NCI-H2107 treated with DMSO at 0.1 percent for 48 hours (cell line): ENCODE measurements around the gene POLD2.
A peak's percentile ranks its signal among the peaks of the same experiment; 100 is the strongest.
"Not testable (repeated sequence)": the region's sequence is repeated elsewhere in the genome, so short reads cannot be mapped to it uniquely, and the experiment has no call there.

ENCODE experiments used
- DNase-seq: peaks from one replicate; lab custom pipeline; 2025; ENCODE audit not compliant: unreplicated experiment; lab: John Stamatoyannopoulos, UW

Gene POLD2

DNA sequence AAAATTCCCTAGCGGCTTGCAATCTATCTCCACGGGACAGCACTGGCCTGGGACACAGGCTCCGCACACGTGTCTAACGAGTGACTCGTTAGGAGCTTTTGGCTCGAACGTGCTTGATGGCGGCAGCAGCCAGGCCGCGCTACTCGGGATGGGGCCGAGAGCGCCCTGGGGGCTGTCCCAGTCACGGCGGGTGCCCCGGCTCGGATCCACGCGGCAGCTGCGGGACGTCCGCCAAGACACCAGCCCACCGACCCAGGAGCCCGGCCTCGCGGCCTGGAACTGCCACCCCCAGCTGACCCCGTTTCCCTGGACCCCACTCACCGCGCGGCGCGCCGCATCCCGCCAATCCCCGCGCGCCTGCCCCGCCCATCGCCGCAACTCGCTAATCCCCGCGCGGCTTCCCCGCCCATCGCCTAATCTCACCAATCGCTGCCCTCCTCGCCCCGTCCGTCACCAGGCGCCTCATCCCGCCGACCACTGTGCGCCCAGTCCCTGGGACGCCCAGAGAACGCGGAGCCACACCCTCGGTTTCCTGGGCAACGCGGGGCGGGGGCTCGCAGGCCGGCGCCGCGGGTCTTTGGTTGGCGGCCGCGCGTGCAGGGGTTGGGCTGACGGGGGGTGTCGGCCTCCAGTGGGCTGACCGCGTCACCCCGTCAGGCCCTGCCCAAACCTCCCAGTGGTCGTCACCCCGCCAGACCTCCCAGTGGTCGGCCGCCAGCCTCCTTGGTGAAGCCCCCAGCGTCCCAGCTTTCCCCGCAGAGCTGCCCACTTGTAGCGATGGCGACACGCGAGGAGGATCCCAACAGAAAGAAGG is at the start of gene POLD2:
Gene POLD2, minus strand, starts transcription at position 359 of the 814 bp plus-strand sequence. CDS start 1,495 bp downstream, outside the sequence.
- DNase-seq: peak; percentile 94

DNA sequence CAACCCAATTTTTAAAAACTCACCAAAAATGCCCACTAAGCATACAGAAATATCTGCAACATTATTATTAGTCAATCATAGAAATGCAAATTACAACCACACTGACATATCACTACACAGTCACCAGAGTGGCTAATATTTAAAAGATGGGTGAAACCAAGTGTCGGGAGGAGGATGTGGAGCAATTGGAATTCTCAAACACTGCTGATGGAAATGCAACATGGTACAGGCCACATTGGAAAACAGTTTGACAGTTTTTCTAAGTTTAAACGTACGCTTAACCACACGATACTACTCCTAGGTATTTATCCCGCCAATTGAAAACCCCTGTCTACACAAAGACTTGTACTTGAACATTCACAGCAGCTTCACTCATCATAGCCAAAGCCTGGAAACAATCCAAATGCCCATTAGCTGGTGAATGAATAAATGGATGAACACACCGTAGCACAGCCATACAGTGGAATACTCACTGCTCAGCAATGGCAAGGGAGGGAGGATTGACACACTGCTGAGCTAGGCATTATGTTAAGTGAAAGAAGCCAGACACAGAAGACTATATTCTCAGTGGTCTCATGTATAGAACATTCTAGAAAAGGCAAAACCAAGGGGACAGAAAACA is 49.6 kb upstream of the POLD2 start:
- DNase-seq: peak; percentile 96

DNA sequence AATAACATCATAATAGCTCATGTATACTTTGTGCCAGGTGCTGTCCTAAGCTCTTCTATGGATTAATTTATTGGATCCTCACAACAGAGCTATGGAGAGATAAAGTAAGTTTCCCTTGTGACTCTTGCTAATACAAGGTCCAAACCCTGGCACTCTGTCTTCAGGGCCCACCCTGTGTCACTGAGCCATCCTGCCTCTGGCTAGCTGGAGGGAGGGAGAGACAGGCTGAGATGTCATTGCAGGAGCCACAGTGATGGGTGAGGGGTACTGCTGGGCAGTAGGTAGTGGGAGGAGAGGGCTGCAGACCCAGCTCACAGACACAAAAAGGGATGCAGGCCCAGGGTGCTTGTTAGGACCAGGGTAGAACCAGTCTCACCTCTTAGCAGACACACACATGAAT is 49.0 kb upstream of the POLD2 start:
- DNase-seq: no peak

DNA sequence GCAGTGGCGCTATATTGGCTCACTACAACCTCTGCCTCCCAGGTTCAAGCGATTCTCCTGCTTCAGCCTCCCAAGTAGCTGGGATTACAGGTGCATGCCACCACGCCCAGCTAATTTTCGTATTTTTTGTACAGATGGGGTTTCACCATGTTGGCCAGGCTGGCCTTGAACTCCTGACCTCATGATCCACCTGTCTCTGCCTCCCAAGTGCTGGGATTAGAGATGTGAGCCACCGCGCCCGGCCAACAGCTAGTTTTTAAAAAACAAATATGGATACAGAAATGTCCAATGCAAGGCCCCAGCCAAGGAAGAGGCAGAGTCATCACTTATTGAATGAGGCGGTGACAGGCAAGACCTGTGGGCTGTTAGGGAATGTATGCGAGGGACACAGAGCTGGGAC is 48.6 kb upstream of the POLD2 start:
- DNase-seq: not testable (repeated sequence)

DNA sequence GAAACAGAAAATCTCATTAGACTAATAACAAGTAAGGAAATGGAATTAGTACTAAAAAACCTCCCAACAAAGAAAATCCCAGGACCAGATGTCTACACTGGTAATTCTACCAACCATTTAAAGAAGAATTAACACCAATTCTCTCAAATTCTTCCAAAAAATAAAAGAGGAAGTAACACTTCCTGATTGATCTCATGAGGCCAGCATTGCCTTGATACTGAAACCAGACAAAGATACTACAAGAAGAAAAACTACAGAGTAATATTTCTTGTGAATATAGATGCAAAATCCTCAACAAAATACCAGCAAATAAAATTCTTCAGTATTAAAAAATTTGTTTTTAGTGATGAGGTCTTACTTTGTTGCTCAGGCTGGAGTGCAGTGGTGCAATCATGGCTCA is 44.6 kb upstream of the POLD2 start:
- no peak for DNase-seq

DNA sequence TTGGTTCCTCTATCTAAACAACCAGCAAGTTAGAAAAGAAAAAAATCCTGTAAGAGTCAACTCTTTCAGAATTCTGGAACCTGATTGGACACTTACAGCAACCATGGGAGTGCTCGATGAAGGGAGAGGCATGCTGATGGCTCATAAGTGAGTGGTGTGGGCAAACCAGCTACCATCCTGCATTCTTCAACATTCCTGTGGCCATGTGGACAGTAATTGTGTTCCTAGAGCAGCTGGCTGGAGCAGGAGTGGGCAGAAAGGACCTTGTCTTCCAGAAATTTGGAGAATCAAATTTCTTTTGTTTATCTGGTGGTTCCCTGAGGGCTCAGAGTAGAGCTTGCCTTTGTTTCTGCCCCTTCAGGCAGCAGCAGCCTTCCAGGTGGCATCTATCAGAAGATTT is 40.2 kb upstream of the POLD2 start:
- DNase-seq: peak; percentile 88

DNA sequence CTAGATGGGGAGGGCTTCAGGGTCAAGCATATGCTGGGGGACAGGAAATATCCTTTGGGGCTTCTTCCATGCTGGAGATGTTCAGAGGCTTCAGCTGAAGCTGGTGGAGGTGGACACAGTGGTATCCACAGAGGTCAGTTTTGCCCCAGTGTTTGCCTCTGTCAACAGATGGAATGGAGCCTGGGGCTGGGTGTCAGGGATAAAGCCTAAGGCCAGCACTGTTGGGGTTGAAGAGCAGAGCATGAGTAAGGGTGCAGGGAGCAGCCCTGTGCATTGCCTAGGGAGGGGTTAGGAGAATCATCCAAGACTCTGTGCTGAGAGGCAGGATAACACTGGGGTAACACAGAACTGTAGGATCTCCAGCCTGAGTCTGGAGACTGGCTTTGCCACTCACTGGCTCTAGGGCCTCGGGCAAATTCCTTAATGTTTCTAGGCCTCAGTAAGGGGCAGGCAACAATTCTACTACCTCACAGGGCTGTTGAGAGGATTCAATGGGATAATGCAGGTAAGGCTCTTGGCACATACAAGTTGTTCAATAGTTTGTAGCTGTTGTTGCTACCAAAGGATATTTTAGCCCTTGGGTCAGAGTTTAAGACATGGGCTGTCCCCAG is 39.5 kb upstream of the POLD2 start:
- no peak for DNase-seq

DNA sequence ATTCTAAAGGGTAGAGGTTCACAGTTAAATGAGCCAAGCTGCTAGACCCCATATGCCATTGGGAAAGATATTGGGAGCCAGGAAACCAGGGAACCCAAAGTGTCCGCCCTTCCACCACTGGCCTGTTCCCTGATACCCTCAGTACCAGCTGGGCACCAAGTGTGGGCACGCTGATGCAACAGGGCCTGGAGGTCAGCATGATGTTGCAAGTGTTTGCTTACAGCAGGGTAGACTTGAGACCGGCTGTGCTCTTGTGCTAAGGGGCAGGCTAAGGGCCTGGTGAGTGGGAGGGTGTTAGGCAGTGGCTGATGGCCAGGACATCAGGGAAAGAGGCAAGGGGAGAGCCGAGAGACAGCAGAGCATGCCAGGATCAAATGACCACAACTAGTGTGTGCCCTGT is 38.8 kb upstream of the POLD2 start:
- no peak for DNase-seq

DNA sequence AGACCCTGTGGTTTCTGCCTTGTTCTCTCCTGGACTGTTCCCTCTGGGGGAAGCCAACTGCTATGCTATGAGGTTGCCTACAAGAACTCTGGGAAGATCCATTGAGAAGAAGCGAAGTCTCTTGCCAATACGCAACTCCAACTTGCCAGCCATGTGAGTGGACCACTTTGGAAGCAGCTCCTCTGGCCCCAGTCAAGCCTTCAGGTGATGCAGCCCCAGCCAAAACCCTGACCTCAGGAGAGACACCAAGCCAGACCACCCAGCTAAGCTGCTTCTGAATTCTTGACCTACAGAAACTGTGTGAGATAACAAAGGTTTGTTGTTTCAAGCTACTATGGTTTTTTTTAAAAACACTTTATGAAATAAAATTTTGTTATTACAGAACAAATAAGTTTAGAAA is 38.0 kb upstream of the POLD2 start:
- no peak for DNase-seq

DNA sequence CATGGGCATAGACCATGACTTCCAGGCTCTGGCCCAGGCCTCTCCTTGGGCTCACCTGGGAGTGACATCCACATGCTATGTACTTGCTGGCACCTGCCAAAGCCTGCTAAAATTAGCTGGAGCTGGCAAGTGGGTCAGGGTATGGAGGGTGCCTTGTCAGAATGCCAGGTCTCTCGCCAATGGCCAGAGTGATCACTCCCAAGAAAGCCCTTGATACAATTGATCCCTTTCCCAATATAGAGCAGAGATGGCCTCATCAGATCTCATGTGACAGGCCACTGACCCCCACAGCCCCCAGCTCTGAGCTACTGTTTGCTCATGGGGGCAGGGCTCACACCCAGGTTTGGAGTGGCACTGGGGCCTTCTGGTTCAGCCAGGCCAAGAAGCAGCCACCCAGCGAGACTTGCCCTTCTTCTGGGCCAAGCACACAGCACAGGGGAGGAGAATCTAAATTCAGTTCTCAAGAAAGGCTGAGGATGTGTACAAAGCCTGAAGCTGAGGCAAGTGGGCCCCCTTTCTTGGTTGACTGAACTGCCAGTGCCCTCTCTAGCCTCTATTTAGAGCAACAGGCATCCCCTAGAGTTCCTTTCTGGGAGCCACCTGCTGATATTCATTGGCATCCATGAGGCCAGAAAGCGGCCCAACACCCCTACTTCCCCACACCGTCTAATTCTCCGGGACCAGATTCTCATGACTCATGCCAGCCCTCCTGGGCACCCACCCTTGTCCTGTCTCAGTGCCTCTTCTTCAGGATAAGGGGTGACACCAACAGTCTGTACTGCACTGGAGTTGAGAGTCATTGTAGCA is 36.7 kb upstream of the POLD2 start:
- DNase-seq: no peak

DNA sequence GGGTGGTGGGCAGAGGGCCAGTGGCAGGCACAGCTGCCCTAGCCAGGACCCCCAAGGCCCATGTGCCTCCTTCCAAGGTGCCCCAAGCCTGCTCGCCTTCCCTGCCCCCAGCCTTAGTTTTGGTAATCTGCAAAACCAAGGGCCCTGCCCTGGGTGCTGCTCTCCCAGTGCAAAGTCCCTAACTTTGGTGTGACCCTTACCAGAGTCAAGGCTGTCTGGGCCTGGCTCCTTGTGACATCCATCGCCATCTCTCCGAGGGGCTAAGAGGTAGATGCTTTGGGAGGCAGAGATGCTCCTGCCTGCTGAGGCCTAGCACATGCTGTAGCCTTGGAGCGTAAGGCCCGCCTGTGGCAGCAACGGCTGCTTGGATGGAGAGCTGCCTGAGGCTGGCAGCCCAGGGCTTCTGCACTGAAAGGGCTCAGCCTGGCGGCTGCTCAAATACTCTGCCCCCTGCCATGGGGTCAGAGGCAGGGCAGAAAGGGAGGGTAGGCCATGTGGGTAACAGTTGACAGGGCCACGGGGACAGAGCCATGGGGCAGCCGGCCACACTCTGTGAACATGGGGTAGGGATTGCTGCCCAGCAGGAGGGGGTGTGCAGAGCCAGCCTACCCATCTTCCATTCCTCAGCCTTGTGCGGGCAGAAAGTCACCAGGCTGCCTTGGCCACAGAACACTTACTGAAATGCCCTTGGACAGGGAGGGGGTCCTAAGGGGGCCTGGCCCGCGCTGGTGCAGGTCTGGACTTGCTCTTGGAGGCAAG is 35.7 kb upstream of the POLD2 start:
- DNase-seq: no peak

DNA sequence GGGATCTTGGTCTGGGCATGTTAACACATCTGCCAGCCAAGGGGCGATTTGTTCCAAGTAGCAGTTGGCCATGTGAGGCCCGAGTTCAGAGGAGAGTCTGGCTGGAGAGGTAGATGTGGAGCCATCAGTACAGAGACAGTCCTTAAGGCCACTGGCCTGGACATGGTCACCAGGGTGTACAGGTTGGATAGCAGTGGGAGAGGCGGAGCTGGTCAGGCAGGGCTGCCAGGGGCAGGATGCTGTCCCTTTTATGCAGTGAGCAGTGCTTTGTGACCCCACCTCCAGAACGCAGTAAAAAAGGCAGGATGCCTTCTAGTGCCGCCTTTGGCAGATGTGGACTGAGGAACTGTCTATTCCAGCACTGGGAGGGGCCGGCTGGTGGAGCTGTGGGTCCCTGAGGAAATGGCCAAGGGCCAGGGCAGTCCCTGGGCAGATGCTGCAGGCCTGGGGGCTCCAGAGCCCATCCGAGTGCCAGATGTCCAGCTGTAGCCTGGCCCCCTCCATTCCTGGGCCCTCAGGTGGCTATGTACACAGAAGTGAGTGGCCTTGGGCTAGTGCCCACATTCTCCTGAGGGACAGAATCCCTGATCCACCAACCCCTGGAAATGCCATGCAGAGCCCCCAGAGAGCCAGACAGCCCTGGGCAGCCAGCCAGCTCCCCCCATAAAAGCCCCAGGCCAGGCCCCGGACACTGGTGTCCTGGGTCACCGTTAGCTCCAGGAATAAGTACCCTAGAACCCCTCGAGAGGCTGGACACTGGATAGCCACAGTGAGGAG is 34.9 kb upstream of the POLD2 start:
- DNase-seq: no peak

DNA sequence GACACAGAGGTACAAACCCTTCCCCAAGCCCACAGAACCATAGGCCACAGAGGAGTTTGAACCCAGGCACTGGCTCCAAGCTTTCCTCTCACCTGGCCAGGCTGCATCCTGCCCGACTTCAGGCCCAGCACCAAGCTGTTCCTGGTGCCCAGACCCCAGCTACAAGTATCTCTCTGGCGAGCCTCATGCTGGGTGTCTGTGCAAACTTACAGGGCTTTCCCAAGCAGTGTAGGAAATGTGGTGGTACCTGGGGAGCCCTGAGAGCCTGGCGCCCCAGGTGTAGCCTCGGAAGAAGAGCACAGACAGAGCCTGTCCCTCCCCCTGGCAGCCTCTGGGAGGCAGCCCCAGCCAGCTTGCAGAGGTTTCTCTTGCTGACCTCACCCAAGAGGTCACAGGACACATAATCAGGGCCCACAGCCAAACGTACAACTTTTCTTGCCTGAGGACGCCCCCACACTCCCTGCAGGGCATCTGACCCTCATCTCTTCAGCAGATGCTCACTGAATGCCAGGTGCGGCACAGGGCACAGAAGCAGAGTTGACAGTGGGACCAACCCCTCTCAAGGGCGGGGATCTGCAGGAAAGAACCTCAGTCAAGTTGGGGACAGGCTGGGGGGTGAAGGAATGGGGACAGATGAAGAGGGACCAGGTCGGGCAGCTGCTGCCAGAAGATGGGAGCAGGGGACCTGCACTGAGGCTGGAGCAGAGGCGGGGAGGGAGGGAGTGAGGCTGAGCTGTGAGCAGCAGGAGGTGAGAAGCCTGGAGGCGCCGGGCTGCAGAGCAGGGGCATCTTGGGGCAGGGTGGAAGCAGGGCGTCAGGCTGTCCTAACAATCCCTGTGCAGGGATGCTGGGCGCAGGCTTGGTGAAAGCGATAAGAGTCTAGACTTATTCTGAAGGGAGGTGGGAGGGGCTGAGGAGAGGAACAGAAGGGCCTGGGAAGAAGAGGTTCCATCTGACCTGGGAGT is 34.0 kb upstream of the POLD2 start:
- no peak for DNase-seq

DNA sequence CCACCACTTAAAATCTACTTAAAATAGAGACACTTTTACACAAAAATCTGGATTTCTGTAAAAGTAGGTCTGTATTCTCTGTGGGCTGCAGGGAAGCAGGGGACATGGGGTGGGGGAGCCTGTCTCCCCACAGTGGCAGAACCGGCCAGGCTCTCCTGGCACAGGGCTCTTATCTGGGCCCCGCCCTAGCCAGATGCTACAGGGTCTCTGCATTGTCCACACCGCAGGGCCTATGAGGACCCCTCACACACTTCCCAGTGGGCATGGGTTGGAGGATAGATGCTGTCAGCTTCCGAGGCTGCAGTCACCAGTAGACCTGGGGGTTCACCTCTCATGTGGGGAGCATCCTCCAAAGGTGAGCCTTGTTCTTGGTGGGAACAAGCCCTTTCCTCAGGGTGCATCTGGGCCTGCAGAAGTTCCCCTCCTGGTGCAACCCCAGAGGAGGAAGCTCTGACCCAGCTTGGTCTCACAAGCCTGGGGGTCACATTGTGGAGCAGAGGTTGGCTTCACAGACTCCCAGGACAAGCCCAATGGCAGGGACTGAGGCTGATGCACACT is 33.2 kb upstream of the POLD2 start:
- DNase-seq: no peak

DNA sequence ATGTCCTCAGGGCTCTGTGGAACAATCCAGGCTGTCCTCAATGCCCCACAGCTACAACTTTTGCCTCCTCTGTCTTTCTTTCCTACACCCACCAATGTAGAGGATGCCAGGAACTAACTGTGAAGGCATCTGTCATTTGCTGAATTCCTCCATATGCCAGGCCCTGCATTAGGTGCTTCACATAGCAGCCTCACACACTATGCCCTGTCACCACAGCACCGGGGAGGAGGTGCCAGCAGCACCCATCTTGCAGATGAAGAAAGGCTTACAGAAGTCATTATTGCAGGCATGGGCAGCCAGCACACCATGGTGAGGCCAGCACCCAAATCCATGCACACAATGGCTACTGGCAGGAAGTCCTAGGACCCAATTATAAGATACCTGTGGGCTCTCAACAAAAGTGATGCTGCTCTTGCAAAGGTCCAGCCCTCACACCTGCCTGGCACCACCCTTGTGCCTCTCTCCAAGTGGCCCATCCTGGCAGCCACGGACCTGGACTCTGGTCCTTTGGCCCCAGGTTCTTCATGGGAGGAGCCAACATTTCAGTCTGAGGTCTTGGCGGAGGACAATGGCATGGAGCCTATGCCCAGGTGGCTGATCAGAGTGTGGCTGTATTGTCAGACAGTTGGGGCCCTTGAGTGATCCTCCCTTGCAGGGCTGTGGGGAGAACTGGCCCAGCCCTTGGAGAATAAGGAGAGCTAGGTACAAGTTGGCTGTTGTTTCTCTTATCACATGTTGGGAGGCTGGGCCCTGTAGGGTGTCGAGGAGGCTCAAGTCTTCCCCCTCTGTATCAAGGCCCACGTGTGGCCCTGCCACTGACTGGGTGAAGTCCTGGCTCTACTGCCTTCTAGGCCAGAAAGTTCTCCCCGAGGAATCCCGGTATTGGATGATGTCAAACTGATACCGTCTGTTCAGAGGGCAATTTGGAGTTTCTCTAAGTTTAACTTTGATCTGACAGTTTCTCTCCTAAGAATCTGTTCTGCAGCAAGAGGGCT is 32.1 kb upstream of the POLD2 start:
- DNase-seq: no peak

DNA sequence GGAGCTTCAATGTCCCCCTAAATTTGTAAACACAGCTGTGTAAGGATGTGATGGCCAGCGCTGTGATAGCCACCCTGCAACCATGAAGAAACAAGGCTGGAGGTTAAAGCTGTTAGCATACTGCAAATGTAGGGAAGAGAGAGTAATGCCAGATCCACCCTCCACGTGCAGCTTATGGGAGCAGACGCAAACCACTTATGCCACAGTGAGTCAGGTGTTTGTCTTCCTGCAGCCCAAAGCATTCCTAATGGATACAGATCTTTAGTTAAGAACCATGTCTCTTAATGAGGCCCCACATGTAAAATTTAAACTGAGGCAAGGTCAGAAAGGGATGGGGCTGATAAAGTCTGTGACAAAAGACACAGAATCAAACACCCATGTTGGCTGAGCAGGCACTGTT is 31.4 kb upstream of the POLD2 start:
- DNase-seq: no peak

DNA sequence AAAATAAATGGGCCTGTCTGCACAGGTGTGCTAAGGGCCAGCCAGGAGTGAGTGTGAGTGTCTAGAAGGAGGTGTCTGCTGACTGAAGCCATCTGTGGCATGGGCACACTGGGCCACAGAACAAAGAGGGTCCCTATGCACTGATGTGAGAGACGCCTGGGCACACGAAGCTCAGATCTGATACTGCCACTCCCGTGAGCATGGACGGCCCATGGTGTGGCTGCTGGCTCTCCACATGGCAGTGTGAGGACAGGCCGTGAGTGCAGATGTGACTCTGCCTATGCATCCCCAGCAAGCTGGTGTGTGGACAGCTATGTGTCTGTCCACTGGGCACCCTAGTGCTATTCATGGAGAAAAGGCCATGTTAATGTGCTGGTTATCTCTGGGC is 30.6 kb upstream of the POLD2 start:
- no peak for DNase-seq
